GM23338 (cell line): ENCODE results near the gene RPA1. TPM values are rescaled to one million over a fixed set of nuclear protein-coding genes. Genes with fewer than 3 reads are reported as not detected.

Experiments
- ATAC-seq: fragments of 200-7000 bp; cut with Tn5 transposase; 3 replicates; pipeline ENCODE4 v1.9.1; 2020
- DNase-seq: peaks from one replicate; pipeline ENCODE4 v3.0.0-alpha.2; 2015; ENCODE audit warnings: low spot score
- H2AFZ ChIP-seq: fragments of 200-600 bp; sonication (generic); 2 replicates; pipeline ENCODE4 v1.8.0; 2016; ENCODE audit warnings: antibody characterized with exemption, mild to moderate bottlenecking, moderate library complexity
- H3F3A ChIP-seq: fragments of 200-600 bp; sonication (generic); replicated peaks from 2 replicates; pipeline ENCODE4 v1.8.0; 2017; ENCODE audit warnings: antibody characterized with exemption, mixed run types, low read depth
- H3K27ac ChIP-seq: fragments of 200-600 bp; sonication (generic); 2 replicates; pipeline ENCODE4 v1.6.1; 2016; ENCODE audit warnings: low read depth
- H3K27me3 ChIP-seq: fragments of 200-600 bp; sonication (generic); 2 replicates; pipeline ENCODE4 v1.8.0; 2016; ENCODE audit warnings: mild to moderate bottlenecking, mixed run types, moderate library complexity; ENCODE audit not compliant: insufficient read depth
- H3K36me3 ChIP-seq: fragments of 200-600 bp; sonication (generic); 2 replicates; pipeline ENCODE4 v1.8.0; 2016; ENCODE audit warnings: mild to moderate bottlenecking; ENCODE audit not compliant: insufficient read depth
- H3K4me1 ChIP-seq: fragments of 200-600 bp; sonication (generic); 2 replicates; pipeline ENCODE4 v1.8.0; 2016; ENCODE audit warnings: mild to moderate bottlenecking, moderate library complexity; ENCODE audit not compliant: insufficient read depth
- H3K4me2 ChIP-seq: fragments of 200-600 bp; sonication (generic); 2 replicates; pipeline ENCODE4 v1.7.1; 2017; ENCODE audit warnings: mixed run types
- H3K4me3 ChIP-seq: fragments of 200-600 bp; sonication (generic); 2 replicates; pipeline ENCODE4 v1.6.1; 2016; ENCODE audit warnings: mixed run types
- H3K79me2 ChIP-seq: fragments of 200-600 bp; sonication (generic); replicated peaks from 2 replicates; pipeline ENCODE4 v1.8.0; 2017; ENCODE audit warnings: mild to moderate bottlenecking; ENCODE audit not compliant: insufficient read depth
- H3K9me2 ChIP-seq: fragments of 200-600 bp; sonication (generic); 2 replicates; pipeline ENCODE4 v1.8.0; 2017; ENCODE audit not compliant: insufficient read depth
- H4K20me1 ChIP-seq: fragments of 200-600 bp; sonication (generic); replicated peaks from 2 replicates; pipeline ENCODE4 v1.8.0; 2017; ENCODE audit warnings: mild to moderate bottlenecking; ENCODE audit not compliant: insufficient read depth
- H3K27ac Mint-ChIP-seq: 2 replicates; pipeline ENCODE4 v1.8.0; 2020; ENCODE audit warnings: inconsistent platforms, mild to moderate bottlenecking, moderate library complexity, mixed read lengths
- H3K27me3 Mint-ChIP-seq: 3 replicates; pipeline ENCODE4 v1.8.0; 2022; ENCODE audit warnings: low read depth, mild to moderate bottlenecking, moderate library complexity, mixed read lengths, inconsistent platforms; ENCODE audit not compliant: insufficient read depth, poor library complexity
- H3K36me3 Mint-ChIP-seq: 3 replicates; pipeline ENCODE4 v1.8.0; 2021; ENCODE audit warnings: low read depth, mild to moderate bottlenecking, inconsistent platforms, moderate library complexity, mixed read lengths
- H3K4me1 Mint-ChIP-seq: 3 replicates; pipeline ENCODE4 v1.8.0; 2020; ENCODE audit warnings: mild to moderate bottlenecking, inconsistent platforms, mixed read lengths
- H3K4me3 Mint-ChIP-seq: 3 replicates; pipeline ENCODE4 v1.8.0; 2021; ENCODE audit warnings: moderate library complexity, mild to moderate bottlenecking, inconsistent platforms, mixed read lengths
- H3K9me3 Mint-ChIP-seq: 3 replicates; pipeline ENCODE4 v1.8.0; 2020; ENCODE audit warnings: moderate library complexity, mild to moderate bottlenecking, inconsistent platforms, mixed read lengths
- CREB1 ChIP-seq: fragments of 250-450 bp; sonication (Bioruptor Pico); IDR thresholded peaks from 2 replicates; pipeline ENCODE4 v1.5.0; 2020; ENCODE audit warnings: low read depth, mild to moderate bottlenecking, moderate library complexity
- CTCF ChIP-seq, 2 experiments: fragments of 200-600 bp in 1 of 2; sonication (generic) in 1 of 2; conservative IDR thresholded peaks; 2 replicates each; pipeline versions ENCODE4 v1.5.1 to v1.6.1; 2016 to 2017; ENCODE audit warnings: antibody characterized with exemption in 2 of 2, low read depth in 2 of 2, mild to moderate bottlenecking in 2 of 2, moderate library complexity in 1 of 2
- EZH2 ChIP-seq: fragments of 200-600 bp; sonication (generic); IDR thresholded peaks from one replicate; pipeline ENCODE4 v1.8.0; 2017; ENCODE audit warnings: antibody characterized with exemption, mild to moderate bottlenecking, low read depth; ENCODE audit not compliant: unreplicated experiment
- JUNB ChIP-seq: IDR thresholded peaks from one replicate; pipeline ENCODE4 v1.6.1; 2016; ENCODE audit warnings: antibody characterized with exemption; ENCODE audit not compliant: unreplicated experiment
- NANOG ChIP-seq: IDR thresholded peaks from 2 replicates; pipeline ENCODE4 v1.6.1; 2016; ENCODE audit warnings: antibody characterized with exemption, borderline replicate concordance
- POLR2AphosphoS5 ChIP-seq: IDR thresholded peaks from 2 replicates; pipeline ENCODE4 v1.6.1; 2016; ENCODE audit warnings: antibody characterized with exemption, low read depth
- REST ChIP-seq: IDR thresholded peaks from one replicate; pipeline ENCODE4 v1.6.1; 2018; ENCODE audit warnings: antibody characterized with exemption; ENCODE audit not compliant: unreplicated experiment
- polyA plus RNA-seq: library from polyadenylated mRNA; unstranded; fragments of >200 nt; fragmentation: Nextera tagmentation; extraction: Ambion mirVana; gene quantifications from 2 replicates; pipeline ENCODE4 v1.2.1, GENCODE V29; 2016
- total RNA-seq: library from RNA; depleted of rRNA; stranded (reverse); fragments of >200 nt; shearing (Covaris generic); gene quantifications from 2 replicates; pipeline ENCODE4 v1.2.3, GENCODE V29; 2014

Gene RPA1
- total and polyA plus RNA-seq, 2 experiments from 2014 or later, result 33.7 to 52.1 TPM

DNA sequence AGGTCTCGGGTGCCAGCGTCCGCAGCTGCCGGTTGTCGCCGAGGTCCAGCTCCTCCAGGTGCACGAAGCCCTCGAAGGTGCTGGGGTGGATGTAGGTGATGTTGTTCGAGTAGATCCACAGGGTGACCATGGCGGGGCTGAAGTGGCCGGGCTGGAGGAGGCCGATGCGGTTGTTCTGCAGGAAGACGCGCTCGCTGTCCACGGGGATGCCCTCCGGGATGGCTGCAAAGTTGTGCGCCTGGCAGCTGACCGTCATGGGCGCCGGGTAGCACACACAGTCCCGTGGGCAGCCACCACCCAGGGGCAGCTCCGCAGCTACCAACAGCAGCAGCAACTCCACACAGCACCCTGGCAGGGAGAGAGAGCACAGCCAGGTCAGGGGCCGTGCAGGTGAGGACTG is 107.7 kb downstream of the RPA1 start:
- Mint-ChIP-seq H3K4me3 (no peak overlapping the region), H3K27me3 (peaks cover 16% of the 10 kb centered on the region), H3K4me1 (no peaks in the 10 kb centered on the region), H3K9me3 (no peaks in the 10 kb centered on the region), H3K27ac (no peak overlapping the region), H3K36me3 (no peaks in the 10 kb centered on the region)
- DNase-seq (no peak), ATAC-seq (no peak)
- H3K4me3 ChIP-seq, result no peak overlapping the region
- H4K20me1 ChIP-seq, result no peaks in the 10 kb centered on the region
- no peaks in the 10 kb centered on the region for H3K79me2 ChIP-seq
- H3F3A ChIP-seq, result no peaks in the 10 kb centered on the region
- TF ChIP-seq POLR2AphosphoS5, result no peak
- no peak for TF ChIP-seq CREB1 (CRISPR knock-in tag)
- no peak for TF ChIP-seq EZH2
- no peak for TF ChIP-seq REST
- no peaks in the 10 kb centered on the region for H3K9me2 ChIP-seq
- H3K27me3 ChIP-seq, result no peaks in the 10 kb centered on the region
- H2AFZ ChIP-seq, result peak overlapping the region; percentile 84; the same call in 1 of the 2 replicates
- no peaks in the 10 kb centered on the region for H3K4me1 ChIP-seq
- no peak overlapping the region for H3K27ac ChIP-seq
- H3K4me2 ChIP-seq, result no peak overlapping the region
- no peaks in the 10 kb centered on the region for H3K36me3 ChIP-seq

- H3K4me2 ChIP-seq, result no peak overlapping the region
- Mint-ChIP-seq H3K4me3 (no peak overlapping the region), H3K27ac (no peak overlapping the region), H3K27me3 (peaks cover 6% of the 10 kb centered on the region), H3K36me3 (no peaks in the 10 kb centered on the region), H3K9me3 (no peaks in the 10 kb centered on the region; the same call in 2 of the 3 replicates), H3K4me1 (no peaks in the 10 kb centered on the region)
- DNase-seq, result no peak
- H4K20me1 ChIP-seq, result no peaks in the 10 kb centered on the region
- no peaks in the 10 kb centered on the region for H3K79me2 ChIP-seq
- H3K4me1 ChIP-seq, result no peaks in the 10 kb centered on the region
- H3K4me3 ChIP-seq, result no peak overlapping the region
- H3K27ac ChIP-seq, result no peak overlapping the region
- no peaks in the 10 kb centered on the region for H3K27me3 ChIP-seq
- H3K36me3 ChIP-seq, result no peaks in the 10 kb centered on the region
- no peaks in the 10 kb centered on the region for H3F3A ChIP-seq
- no peak overlapping the region for H2AFZ ChIP-seq
- no peak for ATAC-seq
- no peaks in the 10 kb centered on the region for H3K9me2 ChIP-seq
- TF ChIP-seq REST (no peak), NANOG (no peak), EZH2 (no peak), POLR2AphosphoS5 (no peak), CREB1 (CRISPR knock-in tag) (no peak), JUNB (no peak), CTCF (conservative IDR thresholded peaks at IDR 0.05; ENCODE audit: low read depth in 2 of 2) (no peak)
Observed at GRCh38 chr17:1939981-1940809, 110.4 kb downstream of the RPA1 start.
